ENCODE results near the gene C10orf105. TPM values are rescaled to one million over a fixed set of nuclear protein-coding genes. Genes with fewer than 3 reads are reported as not detected.

The C10orf105 gene
- total and polyA plus RNA-seq, 2 of the 13 experiments (the other 11 are each of a cell fraction or from before 2014, with no cell fraction given), result not detected

GRCh38 chr10:71765906-71766716, 46.5 kb upstream of the C10orf105 start:
- ChIA-PET CTCF (ENCODE audit: low intra/inter-chr PET ratio, low total read pairs) (no interaction called here), POLR2A (interaction anchor here (0.9 to 1.1 kb wide), 2 partner anchors 85 to 426 kb away, joined by 3 to 4 read pairs; partner anchors contain the start of gene PSAP)
- Histone ChIP-seq H3K4me3 (replicated peaks in 1 of 3; ENCODE audit: insufficient read depth in 1 of 3, low read depth in 2 of 3, low read length in 3 of 3) (no peak overlapping the region), H3K27me3 (ENCODE audit: control insufficient read depth in 1 of 2, insufficient read depth in 2 of 2, low read length in 2 of 2) (peaks cover 7 to 19% of the 10 kb centered on the region in 2 experiments; a peak in 4 of 5 replicates), H3K27ac (ENCODE audit: extremely low read length, insufficient read depth, low read length) (no peak overlapping the region), H3K4me2 (ENCODE audit: low read depth, low read length) (no peak overlapping the region), H3K79me2 (ENCODE audit: insufficient read depth, low read length) (no peaks in the 10 kb centered on the region), H2AFZ (ENCODE audit: low read length) (no peak overlapping the region), H3K4me1 (ENCODE audit: insufficient read depth, low read length) (peaks cover 42% of the 10 kb centered on the region), H3K36me3 (replicated peaks in 1 of 2; ENCODE audit: control insufficient read depth in 1 of 2, insufficient read depth in 2 of 2, low read length in 2 of 2) (no peaks in the 10 kb centered on the region), H3K9me3 (ENCODE audit: low read length) (no peaks in the 10 kb centered on the region), H3K9ac (ENCODE audit: insufficient read depth, low read depth, low read length) (no peak overlapping the region), H4K20me1 (ENCODE audit: insufficient read depth, low read length) (no peaks in the 10 kb centered on the region)
- in situ Hi-C loops (cut with HindIII; ENCODE audit: extremely low pct_ligation_motif_present, low pct_unique_long_range_greater_than_20kb), result no loop called here
- 46% methylated on average over 14 of the region's 22 CpGs for WGBS (ENCODE audit: low lambda C conversion rate)
- DNase-seq (ENCODE audit: low spot score) (no peak), ATAC-seq (no peak), FAIRE-seq (no peak)
- BruUV-seq (replicated peaks), result no TSS peak
- TF ChIP-seq CSRNP2 (CRISPR knock-in tag; conservative IDR thresholded peaks at IDR 0.05; ENCODE audit: low read depth) (no peak), ZBTB43 (CRISPR knock-in tag; conservative IDR thresholded peaks at IDR 0.05) (0 out of 2 replicates have a peak, but pooled peaks have one; percentile 1), ZFX (CRISPR knock-in tag; IDR thresholded peaks at IDR 0.05; ENCODE audit: low read depth) (no peak)
- intact Hi-C loops (cut with micrococcal nuclease; ENCODE audit: unreplicated experiment), result no loop called here
